Measurements from ENCODE around the gene DIP2A. TPM values are rescaled to one million over a fixed set of nuclear protein-coding genes. Genes with fewer than 3 reads are reported as not detected.
A peak's percentile ranks its signal among the peaks of the same experiment; 100 is the strongest.

DIP2A gene
- total and polyA plus RNA-seq, 2 of the 13 experiments (the other 11 are each of a cell fraction or from before 2014, with no cell fraction given): 18.5 to 37.6 TPM

GRCh38 chr21:46457801-46458314, 833 bp upstream of the DIP2A start (continued):
- TF ChIP-seq, protein P1, sequence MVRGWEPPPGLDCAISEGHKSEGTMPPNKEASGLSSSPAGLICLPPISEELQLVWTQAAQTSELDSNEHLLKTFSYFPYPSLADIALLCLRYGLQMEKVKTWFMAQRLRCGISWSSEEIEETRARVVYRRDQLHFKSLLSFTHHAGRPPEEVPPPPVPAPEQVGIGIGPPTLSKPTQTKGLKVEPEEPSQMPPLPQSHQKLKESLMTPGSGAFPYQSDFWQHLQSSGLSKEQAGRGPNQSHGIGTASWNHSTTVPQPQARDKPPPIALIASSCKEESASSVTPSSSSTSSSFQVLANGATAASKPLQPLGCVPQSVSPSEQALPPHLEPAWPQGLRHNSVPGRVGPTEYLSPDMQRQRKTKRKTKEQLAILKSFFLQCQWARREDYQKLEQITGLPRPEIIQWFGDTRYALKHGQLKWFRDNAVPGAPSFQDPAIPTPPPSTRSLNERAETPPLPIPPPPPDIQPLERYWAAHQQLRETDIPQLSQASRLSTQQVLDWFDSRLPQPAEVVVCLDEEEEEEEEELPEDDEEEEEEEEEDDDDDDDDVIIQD (CRISPR knock-in tag; IDR thresholded peaks at IDR 0.05; ENCODE audit: low read depth): no peak
- TF ChIP-seq TRIM22 (IDR thresholded peaks at IDR 0.05) (no peak), RFXANK (CRISPR knock-in tag; IDR thresholded peaks at IDR 0.05) (no peak), ERF (CRISPR knock-in tag; IDR thresholded peaks at IDR 0.05) (no peak), ZNF282 (IDR thresholded peaks at IDR 0.05; ENCODE audit: partially characterized antibody) (no peak), HNRNPLL (IDR thresholded peaks at IDR 0.05; ENCODE audit: low read depth, low read length, poor library complexity, severe bottlenecking) (peak; percentile 7), MED8 (CRISPR knock-in tag; IDR thresholded peaks at IDR 0.05; ENCODE audit: insufficient replicate concordance) (no peak), FOXM1 (CRISPR knock-in tag; IDR thresholded peaks at IDR 0.05) (0 out of 2 replicates have a peak, but pooled peaks have one; percentile 39), SKI (IDR thresholded peaks at IDR 0.05; ENCODE audit: partially characterized antibody) (no peak), CBX5 (CRISPR knock-in tag; IDR thresholded peaks at IDR 0.05; ENCODE audit: borderline replicate concordance) (no peak), RAD51 (IDR thresholded peaks at IDR 0.05; ENCODE audit: borderline replicate concordance) (no peak), NFE2 (CRISPR knock-in tag; IDR thresholded peaks at IDR 0.05) (no peak), KLF16 (CRISPR knock-in tag; IDR thresholded peaks at IDR 0.05) (no peak), HNRNPL (IDR thresholded peaks at IDR 0.05; ENCODE audit: low read depth, low read length) (no peak), STAT5B (CRISPR knock-in tag; IDR thresholded peaks at IDR 0.05) (no peak), CENPX (CRISPR knock-in tag; IDR thresholded peaks at IDR 0.05) (no peak), PHF21A (CRISPR knock-in tag; IDR thresholded peaks at IDR 0.05) (no peak), ZMAT3 (CRISPR knock-in tag; conservative IDR thresholded peaks at IDR 0.05) (no peak), TEAD2 (CRISPR knock-in tag; IDR thresholded peaks at IDR 0.05) (no peak), ZNF510 (CRISPR knock-in tag; IDR thresholded peaks at IDR 0.05; ENCODE audit: low read depth) (no peak; the same call in 1 of the 2 replicates), ZNF383 (CRISPR knock-in tag; IDR thresholded peaks at IDR 0.05; ENCODE audit: borderline replicate concordance) (no peak), CCDC6 (CRISPR knock-in tag; IDR thresholded peaks at IDR 0.05) (no peak), ISL2 (CRISPR knock-in tag; IDR thresholded peaks at IDR 0.05) (no peak), DNMT1 (CRISPR knock-in tag; IDR thresholded peaks at IDR 0.05) (no peak)
- TF ChIP-seq, protein P2, sequence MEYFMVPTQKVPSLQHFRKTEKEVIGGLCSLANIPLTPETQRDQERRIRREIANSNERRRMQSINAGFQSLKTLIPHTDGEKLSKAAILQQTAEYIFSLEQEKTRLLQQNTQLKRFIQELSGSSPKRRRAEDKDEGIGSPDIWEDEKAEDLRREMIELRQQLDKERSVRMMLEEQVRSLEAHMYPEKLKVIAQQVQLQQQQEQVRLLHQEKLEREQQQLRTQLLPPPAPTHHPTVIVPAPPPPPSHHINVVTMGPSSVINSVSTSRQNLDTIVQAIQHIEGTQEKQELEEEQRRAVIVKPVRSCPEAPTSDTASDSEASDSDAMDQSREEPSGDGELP (IDR thresholded peaks at IDR 0.05; ENCODE audit: borderline replicate concordance, low read depth): no peak
- TF ChIP-seq, protein P3, sequence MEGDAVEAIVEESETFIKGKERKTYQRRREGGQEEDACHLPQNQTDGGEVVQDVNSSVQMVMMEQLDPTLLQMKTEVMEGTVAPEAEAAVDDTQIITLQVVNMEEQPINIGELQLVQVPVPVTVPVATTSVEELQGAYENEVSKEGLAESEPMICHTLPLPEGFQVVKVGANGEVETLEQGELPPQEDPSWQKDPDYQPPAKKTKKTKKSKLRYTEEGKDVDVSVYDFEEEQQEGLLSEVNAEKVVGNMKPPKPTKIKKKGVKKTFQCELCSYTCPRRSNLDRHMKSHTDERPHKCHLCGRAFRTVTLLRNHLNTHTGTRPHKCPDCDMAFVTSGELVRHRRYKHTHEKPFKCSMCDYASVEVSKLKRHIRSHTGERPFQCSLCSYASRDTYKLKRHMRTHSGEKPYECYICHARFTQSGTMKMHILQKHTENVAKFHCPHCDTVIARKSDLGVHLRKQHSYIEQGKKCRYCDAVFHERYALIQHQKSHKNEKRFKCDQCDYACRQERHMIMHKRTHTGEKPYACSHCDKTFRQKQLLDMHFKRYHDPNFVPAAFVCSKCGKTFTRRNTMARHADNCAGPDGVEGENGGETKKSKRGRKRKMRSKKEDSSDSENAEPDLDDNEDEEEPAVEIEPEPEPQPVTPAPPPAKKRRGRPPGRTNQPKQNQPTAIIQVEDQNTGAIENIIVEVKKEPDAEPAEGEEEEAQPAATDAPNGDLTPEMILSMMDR (CRISPR knock-in tag; IDR thresholded peaks at IDR 0.05): no peak
- TF ChIP-seq, protein P4, sequence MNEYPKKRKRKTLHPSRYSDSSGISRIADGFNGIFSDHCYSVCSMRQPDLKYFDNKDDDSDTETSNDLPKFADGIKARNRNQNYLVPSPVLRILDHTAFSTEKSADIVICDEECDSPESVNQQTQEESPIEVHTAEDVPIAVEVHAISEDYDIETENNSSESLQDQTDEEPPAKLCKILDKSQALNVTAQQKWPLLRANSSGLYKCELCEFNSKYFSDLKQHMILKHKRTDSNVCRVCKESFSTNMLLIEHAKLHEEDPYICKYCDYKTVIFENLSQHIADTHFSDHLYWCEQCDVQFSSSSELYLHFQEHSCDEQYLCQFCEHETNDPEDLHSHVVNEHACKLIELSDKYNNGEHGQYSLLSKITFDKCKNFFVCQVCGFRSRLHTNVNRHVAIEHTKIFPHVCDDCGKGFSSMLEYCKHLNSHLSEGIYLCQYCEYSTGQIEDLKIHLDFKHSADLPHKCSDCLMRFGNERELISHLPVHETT (CRISPR knock-in tag; conservative IDR thresholded peaks at IDR 0.05): no peak

Data from HepG2 (cell line).